Umbilical cord (tissue), 2 donors: Measurements from ENCODE around the gene LGR4. TPM values are rescaled to one million over a fixed set of nuclear protein-coding genes. Genes with fewer than 3 reads are reported as not detected.
"Not testable (repeated sequence)": the region's sequence is repeated elsewhere in the genome, so short reads cannot be mapped to it uniquely, and the experiment has no call there.

Experiments
- DNase-seq: peaks from one replicate; pipeline ENCODE4 v3.0.0-alpha.2; 2015; ENCODE audit warnings: low spot score
- total RNA-seq: library from RNA; depleted of rRNA; stranded (reverse); fragments of >200 nt; gene quantifications from one replicate; pipeline ENCODE4 v1.2.3, GENCODE V29; 2014; ENCODE audit warnings: low replicate concordance; ENCODE audit not compliant: insufficient read depth

The LGR4 gene, protein sequence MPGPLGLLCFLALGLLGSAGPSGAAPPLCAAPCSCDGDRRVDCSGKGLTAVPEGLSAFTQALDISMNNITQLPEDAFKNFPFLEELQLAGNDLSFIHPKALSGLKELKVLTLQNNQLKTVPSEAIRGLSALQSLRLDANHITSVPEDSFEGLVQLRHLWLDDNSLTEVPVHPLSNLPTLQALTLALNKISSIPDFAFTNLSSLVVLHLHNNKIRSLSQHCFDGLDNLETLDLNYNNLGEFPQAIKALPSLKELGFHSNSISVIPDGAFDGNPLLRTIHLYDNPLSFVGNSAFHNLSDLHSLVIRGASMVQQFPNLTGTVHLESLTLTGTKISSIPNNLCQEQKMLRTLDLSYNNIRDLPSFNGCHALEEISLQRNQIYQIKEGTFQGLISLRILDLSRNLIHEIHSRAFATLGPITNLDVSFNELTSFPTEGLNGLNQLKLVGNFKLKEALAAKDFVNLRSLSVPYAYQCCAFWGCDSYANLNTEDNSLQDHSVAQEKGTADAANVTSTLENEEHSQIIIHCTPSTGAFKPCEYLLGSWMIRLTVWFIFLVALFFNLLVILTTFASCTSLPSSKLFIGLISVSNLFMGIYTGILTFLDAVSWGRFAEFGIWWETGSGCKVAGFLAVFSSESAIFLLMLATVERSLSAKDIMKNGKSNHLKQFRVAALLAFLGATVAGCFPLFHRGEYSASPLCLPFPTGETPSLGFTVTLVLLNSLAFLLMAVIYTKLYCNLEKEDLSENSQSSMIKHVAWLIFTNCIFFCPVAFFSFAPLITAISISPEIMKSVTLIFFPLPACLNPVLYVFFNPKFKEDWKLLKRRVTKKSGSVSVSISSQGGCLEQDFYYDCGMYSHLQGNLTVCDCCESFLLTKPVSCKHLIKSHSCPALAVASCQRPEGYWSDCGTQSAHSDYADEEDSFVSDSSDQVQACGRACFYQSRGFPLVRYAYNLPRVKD
- 106 TPM for total RNA-seq

DNA sequence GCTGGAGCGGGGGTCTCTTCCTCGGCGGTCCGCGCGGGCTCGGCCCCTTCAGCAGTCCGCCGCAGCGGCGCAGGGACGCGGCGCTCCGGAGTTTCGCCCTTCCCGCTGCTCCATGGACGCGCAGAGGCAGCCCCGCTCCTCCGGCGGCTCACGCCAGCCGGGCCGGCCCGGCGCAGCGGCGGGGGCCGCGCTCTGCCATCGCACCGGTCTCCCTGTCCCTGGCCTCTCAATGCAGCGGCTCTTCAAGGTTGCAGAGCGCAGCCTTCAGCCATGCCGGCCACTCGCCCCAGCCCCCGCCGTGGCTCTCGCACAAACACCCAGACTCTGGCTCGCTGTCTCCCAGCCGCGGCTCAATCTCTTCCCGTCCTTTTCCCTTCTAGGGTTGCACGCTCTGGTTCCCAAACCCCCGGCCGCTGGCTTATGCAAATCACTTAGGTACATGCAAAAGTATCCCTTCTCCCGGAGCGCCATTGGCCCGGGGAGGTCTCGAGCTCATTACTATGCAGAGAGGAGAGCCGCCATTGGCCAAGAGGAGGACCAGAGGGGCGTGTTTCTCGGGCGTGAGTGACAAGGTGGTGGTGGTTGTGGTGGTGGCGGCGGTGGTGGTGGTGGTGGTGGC is at the start of gene LGR4:
TSS of gene LGR4 (minus strand) at position 393 of the 619 bp plus-strand sequence. CDS start 488 bp downstream, outside the sequence.
- DNase-seq: peak; percentile 99

DNA sequence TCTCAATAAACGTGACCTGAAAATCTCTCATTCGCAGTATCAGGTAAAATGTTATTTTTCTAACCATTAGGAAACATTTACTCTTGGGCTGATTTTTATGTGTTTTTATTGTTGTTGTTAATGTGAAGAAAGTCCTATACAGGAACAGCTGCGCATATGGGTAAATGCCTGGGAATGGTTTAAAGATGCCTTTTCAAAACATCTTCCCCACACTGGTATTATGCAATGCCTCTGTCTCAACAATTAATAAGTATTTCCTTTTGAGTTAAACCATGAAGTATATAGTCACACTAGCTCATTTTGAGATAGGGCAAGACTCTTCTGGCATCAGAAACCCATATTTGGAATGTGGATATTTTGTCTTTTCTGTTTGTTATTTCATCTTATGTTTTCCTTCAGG is 47.6 kb upstream of the LGR4 start:
- no peak for DNase-seq

DNA sequence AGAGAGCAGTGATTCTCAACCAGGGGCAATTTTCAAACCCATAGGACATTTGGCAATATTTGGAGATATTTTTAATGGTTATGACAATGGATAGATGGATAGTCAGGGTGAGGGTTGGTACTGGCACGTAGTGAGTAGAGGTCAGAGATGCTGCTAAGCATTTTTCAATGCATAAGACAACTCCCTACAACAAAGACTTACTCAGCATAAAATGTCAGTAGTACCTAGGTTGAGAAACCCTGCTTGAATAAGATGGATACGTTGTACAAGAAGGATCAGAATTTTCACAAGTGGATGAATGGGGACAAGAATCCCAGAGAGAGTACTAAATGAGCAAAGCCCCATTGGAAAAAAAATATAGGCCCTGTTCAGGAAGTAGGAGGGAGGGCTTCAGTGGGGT is 45.9 kb upstream of the LGR4 start:
- no peak for DNase-seq

DNA sequence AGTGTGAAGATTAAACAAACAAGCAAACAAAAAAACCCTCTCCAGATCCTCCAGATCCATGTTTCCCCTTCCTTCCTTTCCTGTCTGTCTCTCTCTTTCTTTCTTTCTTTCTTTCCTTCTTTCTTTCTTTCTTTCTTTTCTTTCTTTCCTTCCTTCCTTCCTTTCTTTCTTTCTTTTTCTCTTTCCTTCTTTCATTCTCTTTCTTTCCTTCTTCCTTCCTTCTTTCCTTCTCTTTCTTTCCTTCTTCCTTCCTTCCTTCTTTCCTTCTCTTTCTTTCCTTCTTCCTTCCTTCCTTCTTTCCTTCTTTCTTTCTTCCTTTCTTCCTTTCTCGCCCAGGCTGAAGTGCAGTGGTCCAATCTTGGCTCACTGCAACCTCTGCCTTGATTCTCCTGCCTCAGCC is 44.9 kb upstream of the LGR4 start:
- not testable (repeated sequence) for DNase-seq

DNA sequence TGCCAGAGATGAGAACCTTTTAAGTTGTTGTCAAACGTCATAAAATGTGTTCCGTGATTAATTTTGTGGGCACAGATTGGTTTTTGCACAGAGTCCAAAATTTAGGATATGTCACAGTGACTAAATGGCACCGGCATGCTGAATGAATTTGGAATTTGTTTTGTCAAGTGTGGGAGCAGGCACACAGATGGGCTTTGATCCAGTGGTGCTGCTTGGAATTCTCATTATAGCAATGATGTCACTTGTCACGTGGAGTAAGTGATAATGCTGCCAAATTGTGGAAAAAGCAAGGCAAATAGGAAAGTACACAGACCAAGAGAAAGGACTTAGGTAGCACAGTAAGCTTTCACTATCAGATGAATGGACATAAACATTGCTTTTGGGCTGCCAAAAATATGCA is 42.0 kb upstream of the LGR4 start:
- no peak for DNase-seq

DNA sequence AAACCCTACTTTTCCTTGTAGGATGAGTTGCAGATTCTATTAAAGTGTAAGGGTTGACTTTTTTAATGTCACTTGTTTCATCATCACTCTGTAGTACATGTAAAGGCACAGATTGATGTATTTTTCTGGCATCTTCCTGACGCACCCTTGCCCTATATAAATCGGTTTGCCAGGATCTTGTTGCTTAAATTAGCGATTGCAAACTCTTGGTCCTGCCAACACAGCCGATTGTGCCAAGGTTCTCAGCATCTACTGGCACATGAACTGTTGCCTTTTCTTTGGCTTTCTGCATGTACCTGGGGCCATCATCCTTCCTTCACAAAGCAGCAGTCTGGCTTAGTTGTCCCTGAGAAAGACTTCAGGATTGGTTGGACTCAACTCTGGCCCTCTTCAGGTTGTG is 41.5 kb upstream of the LGR4 start:
- no peak for DNase-seq

DNA sequence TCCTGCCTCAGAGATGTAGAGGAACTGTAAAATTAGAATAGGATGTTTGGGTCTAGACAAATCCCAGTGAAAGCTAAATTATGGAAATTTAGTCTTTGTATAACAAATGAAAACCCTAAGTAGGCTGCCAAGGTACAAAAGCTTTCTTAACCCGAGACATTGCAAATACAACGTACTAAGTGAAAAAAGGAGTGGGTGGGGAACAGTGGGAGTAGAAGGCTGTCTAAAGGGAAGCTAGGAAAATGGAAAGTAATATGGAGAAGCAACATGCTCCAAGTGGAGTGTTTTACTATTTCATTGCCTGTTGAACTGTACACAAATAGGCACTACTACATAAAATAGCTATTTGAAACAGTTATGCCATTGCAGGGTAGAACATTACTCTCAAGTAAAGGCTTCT is 40.8 kb upstream of the LGR4 start:
- DNase-seq: no peak

DNA sequence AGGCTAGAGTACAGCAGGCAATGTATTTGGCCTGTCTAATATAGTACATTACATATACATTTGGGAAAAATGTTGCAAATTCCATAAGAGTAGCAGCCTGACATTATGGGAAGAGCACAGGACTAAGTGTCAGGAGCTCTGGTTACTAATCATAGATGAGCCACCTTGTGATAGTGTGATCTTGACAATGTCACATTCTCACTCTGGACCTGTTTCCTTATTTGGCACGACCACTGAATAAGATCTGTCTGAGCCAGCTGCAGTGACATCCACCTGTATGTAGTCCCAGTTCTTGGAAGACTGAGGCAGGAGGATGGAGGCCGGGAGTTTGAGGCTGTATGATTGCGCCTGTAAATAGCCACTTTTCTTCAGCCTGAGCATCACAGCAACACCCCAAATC is 39.6 kb upstream of the LGR4 start:
- DNase-seq: no peak

DNA sequence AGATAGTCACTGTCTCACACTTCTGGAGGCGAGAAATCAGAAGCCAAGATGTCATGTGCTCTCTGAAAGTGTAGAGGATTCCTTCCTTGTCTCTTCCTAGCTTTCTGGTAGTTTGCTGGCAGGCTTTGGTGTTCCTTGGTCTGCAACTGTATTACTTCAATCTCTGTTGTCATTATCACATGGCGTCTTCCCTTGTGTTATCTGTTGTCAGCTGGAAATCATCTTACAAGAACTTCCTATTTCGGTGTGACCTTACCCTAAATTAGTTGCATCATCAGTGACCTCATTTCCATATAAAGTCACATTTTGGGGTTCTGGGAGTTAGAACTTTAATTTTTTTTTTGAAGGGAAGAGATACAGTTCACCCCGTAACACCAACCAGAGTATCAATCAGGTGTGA is 37.3 kb upstream of the LGR4 start:
- DNase-seq: no peak

DNA sequence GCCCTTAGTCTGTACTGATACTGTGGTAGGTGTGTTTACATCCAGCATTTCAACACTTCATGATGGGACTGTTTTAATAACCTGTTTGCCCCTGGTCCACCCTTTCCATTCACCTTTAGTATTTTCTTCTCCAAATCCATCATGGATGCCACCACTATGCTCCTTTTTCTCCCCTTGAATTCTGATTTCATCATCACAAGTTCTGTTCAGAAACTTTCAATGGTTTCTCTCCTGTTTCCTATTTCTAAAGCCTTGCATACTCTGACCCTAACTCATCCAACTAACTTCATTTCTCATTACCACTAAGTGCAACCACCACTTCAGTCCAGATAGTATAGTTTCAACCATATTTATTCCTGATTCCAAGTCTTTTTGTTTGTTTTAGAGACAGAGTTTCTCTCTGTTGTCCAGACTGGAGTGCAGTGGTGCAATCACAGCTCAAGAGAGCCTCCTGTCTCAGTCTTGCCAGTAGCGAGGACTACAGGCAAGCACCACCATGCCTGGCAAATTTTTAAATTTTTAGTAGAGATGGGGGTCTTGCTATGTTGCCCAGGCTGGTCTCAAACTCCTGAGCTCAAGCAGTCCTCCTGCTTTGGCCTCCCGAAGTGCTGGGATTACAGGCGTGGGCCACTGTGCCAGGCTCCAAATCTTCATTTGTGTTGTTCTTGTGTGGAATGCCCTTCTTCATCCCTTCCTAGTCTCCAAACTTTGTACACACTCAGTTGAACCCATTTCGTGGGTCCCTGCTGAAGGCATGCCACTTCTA is 35.1 kb upstream of the LGR4 start:
- no peak for DNase-seq

DNA sequence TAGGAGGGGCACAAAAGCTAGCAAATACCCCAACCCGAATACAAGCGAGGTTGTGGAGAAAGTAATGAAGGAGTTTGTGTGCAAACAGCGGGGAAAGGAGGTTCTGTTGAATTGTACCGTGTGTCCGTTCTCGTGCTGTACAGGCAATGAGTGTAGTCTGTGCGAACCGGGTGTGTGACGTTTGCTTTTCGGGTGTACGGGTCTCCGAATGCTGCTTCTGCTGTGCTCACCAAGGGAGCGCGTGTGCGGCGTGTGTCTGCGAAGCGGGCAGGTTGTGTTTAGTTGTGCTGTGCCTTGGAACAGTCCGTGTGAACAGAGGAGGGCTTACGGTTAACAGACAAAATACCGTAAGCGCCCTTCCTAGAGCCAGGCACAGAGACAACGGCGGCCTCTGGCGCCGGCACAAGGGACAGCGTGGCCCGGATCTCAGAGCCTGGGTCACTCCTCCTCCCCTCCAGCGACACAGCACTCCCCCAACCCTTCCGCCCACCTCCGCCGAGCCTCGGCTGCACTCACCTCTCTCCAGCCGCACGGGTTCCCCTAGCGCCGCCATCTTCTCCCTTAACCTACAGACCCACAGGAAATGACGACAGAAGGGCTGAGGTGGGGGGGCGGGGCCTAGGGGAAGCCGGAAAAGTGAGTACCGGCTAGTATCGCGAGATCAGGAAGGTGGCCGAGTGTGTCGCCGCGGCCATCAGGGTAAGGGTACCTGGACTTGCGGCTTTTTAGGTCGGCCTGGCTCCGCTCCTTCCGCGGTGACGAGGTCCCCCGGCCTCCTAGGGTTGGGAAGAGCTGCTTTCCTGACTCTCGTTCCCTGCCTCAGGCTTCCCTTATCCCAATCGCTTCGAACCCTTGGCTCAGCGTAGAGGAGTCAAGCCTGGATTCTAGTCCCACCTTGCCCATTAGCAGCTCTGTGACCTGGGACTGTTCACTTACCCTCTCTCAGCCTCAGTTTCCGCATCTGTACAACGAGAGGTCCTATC is 33.9 kb upstream of the LGR4 start, which contains the start of gene LIN7C:
TSS of gene LIN7C (minus strand) at position 570 of the 983 bp plus-strand sequence. CDS start at position 553, 17 bp downstream.
- peak; percentile 98 for DNase-seq

DNA sequence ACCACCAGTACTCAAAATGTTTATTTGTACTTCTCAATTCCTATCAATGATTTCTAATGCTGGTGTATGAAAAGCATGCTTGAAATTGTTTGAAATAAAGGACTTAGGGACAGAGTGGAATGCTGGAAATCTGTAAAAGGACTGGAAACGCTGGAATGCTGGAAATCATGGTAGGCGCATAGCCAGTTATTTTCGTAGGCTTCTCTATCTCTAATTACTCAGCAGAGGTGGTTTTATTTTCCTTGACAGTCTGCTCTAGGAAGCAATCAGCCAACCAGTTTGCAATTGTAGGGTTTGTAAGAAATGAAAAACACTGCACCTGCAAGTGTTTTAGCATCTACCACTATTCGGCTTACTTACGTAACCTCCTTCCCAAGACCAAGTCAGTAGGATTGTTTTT is 33.2 kb upstream of the LGR4 start:
- DNase-seq: no peak

DNA sequence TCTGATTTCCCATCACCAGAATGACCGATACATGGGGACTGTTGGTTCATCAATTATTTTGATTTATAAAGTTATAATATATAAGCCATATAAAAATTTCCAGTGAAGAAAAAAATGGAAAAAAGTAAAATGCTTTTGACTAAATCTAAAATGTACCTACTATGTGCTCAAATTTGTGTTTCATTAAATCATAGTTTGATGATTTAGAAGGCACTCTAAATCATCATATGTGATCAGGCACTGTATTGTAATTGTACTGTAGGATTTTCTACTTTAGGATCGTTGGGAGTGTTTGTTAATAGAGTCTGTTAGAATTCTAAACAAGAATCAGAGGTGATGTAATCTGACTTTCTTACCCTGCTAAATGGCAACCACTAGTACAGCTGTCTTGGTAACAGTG is 31.6 kb upstream of the LGR4 start:
- DNase-seq: no peak

DNA sequence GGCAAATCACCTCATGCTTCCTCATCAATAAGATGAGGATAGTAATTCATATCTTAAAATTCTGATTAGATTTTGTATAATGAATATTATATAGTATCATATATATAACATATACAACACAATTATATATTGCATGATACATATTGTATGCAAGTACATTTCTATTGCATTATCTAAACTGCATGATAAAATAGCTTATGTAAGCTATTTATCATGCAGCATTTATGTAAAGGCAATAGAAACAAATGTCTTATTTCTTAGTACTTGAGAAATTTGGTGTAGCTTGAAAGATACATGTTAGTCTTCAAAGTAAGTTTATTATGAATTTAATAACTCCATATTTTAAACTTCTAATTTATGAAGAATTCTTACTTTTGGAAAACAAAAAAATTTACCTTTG is 28.5 kb upstream of the LGR4 start:
- no peak for DNase-seq

DNA sequence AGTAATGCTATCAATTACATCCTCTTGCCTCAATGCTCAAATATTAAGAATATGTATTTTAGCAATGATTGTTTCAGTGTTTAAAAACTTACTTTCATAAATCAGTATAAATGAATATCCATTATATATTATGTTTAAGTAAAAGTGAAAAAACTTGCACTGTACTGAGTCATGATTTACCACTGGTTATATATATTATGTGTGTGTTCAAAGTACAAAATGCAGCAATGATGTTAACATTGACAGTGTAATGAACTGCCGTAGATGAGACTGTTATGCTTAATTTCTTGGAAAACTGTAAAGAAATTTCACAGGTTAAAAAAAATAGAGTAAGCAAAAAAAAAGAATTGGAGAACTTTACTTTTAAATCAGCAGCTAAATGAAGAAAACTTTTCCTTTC is 25.3 kb upstream of the LGR4 start:
- no peak for DNase-seq

DNA sequence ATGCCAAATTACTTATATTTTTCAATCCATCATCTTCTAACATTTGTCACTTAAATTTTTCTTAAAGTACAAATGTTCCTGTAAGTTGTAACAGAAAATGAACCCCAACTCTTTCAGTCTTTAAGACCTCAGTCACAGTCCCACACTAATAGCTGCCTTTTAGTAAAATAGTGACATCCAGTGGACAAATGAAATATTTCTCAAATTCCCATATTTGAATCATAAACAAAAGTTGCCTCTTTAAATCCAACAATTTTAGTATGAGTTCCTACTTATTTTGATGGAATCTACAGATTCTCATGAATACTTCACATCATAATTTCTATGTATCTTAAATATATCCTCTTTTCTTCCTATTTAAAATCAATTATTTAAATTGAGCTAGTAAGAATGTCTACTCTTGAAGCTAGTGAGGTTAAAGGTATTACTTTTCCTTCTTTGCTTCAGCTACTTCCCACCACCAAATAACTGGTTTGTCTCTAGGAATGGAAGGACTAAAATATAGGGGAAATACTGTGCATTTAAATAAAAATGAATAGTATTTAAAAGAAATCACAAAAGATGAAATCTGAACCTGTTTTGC is 24.8 kb upstream of the LGR4 start:
- DNase-seq: peak; percentile 47

DNA sequence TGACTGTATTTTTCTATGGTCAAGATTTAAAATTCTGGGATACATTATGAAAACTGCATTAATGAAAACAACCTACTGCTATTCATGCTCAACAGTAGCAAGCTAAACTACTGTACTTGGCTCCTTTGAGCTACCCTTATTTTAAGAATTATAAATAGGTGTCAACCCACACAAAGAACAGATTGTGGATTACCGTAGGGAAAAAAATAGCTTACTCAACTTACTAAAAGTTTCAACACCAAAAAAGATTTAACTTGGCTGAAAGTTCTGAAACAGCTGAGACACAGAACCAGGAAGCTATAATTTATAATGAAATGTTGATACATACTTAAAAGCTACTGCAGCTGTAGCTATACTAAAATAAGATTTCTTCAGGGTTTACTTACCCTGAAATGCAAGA is 23.9 kb upstream of the LGR4 start:
- peak; percentile 36 for DNase-seq

DNA sequence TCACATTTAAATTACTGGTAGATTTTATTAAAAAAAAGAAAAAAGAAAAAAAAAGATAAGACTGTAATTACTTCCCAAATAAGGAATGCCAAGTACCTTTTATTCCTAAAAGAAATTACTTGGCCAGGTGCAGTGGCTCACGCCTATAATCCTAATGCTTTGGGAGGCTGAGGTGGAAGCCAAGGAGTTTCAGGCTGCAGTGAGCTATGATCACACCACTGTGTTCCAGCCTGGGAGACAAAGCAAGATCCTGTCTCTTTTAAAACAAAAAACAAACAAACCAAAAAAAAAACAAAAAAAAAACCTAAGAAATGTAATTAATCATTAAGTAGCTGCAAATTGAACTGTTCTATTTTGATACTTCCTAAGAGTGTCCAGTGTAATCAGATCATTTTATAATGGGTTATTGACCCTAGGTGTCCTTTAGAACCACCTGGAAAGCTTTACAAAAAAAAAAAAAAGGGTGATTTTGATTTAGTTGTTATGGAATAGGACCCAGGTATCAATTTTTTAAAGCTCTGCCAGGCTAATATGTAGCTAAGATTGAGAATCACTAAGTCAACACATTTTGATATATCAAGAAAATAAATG is 23.2 kb upstream of the LGR4 start:
- no peak for DNase-seq

DNA sequence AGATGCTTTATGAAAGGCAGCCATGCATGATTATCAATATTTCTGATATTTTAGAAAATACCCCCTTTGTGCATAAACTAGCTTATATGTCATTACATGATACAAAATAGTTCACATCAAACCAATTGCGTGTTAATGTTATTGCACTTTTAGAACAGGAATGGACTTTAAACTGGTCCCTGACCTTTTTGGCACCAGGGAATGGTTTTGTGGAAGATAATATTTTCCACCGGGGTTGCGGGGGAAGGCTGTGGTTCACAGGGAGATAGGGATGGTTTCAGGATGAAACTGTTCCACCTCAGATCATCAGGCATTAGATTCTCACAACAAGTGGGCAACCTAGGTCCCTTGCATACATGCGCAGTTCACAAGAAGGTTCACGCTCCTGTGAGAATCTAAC is 16.5 kb upstream of the LGR4 start:
- no peak for DNase-seq
